Transverse colon (tissue), 4 donors: ENCODE results near the gene HOXA2. TPM values are rescaled to one million over a fixed set of nuclear protein-coding genes. Genes with fewer than 3 reads are reported as not detected.

Experiments
- DNase-seq: peaks from one replicate; pipeline ENCODE4 v3.0.0-alpha.2; 2019
- H3K27ac ChIP-seq, 4 donors: fragments of 200-600 bp; sonication (generic); 2 replicates each; pipeline ENCODE4 v1.5.1; 2016 to 2018; ENCODE audit warnings: inconsistent platforms in 4 of 4
- H3K27me3 ChIP-seq: fragments of 200-600 bp; sonication (generic); 2 replicates; pipeline ENCODE4 v1.5.1; 2017; ENCODE audit warnings: inconsistent platforms
- H3K36me3 ChIP-seq, 4 donors: fragments of 200-600 bp; sonication (generic); 2 replicates each; pipeline ENCODE4 v1.5.1; 2017 to 2019; ENCODE audit warnings: inconsistent platforms in 4 of 4
- H3K4me1 ChIP-seq, 4 donors: fragments of 200-600 bp; sonication (generic); 2 replicates each; pipeline ENCODE4 v1.5.1; 2017 to 2020; ENCODE audit warnings: inconsistent platforms in 4 of 4
- H3K4me3 ChIP-seq, 4 donors: fragments of 200-600 bp; sonication (generic); 1 replicate in 1 of 4; 2 replicates in 3 of 4; pipeline versions ENCODE4 v1.5.1 to v1.6.1; 2017 to 2019; ENCODE audit warnings: inconsistent platforms in 4 of 4
- H3K9me3 ChIP-seq, 2 donors: fragments of 200-600 bp; sonication (generic); 2 replicates each; pipeline ENCODE4 v1.5.1; 2017 to 2019; ENCODE audit warnings: inconsistent platforms in 2 of 2
- CTCF ChIP-seq, 5 experiments: fragments of 200-600 bp in 3 of 5; fragments of 450-650 bp in 2 of 5; sonication (generic) in 3 of 5; IDR thresholded peaks; 1 replicate in 2 of 5; 2 replicates in 3 of 5; pipeline ENCODE4 v1.5.1; 2016 to 2017; ENCODE audit warnings: antibody characterized with exemption in 5 of 5, inconsistent platforms in 3 of 5, mild to moderate bottlenecking in 2 of 5, moderate library complexity in 1 of 5
- EP300 ChIP-seq: sonication (generic); formaldehyde crosslinking; IDR thresholded peaks from one replicate; pipeline ENCODE4 v1.6.1; 2017; ENCODE audit warnings: antibody characterized with exemption, low read depth
- POLR2A ChIP-seq: fragments of 450-650 bp; IDR thresholded peaks from one replicate; pipeline ENCODE4 v1.6.1; 2016; ENCODE audit warnings: antibody characterized with exemption, mild to moderate bottlenecking, moderate library complexity
- POLR2AphosphoS5 ChIP-seq, 3 donors: sonication (generic); formaldehyde crosslinking; IDR thresholded peaks; one replicate each; pipeline ENCODE4 v1.6.1; 2016; ENCODE audit warnings: antibody characterized with exemption in 3 of 3
- WGBS, 2 donors: methylation state at CpG; one replicate each; pipeline ENCODE4 v1.1.5; 2018; ENCODE audit warnings: low coverage in 1 of 2; 5-methylcytosine and 5-hydroxymethylcytosine counted together
- in situ Hi-C, 4 donors: fragments of 200-750 bp; cut with MboI; loops; one replicate each; pipeline versions ENCODE4 v1.15.0 to v1.15.1; 2017; ENCODE audit warnings: low sequenced_read_pairs in 3 of 4, low pct_ligation_motif_present in 1 of 4, low pct_unique_long_range_greater_than_20kb in 1 of 4
- intact Hi-C: fragments of 100-400 bp; cut with DNase I; formaldehyde crosslinking; loops from one replicate; pipeline ENCODE4 v1.15.1; 2023; ENCODE audit warnings: low total_unique reads
- total RNA-seq, 4 donors: library from RNA; depleted of rRNA; stranded (reverse); fragments of >200 nt; gene quantifications; one replicate each; pipeline ENCODE4 v1.1.0, GENCODE V29; 2016

HOXA2 gene
- total RNA-seq, 4 donors from 2014 or later, result 2.7 to 16.1 (median 5.2) TPM

DNA sequence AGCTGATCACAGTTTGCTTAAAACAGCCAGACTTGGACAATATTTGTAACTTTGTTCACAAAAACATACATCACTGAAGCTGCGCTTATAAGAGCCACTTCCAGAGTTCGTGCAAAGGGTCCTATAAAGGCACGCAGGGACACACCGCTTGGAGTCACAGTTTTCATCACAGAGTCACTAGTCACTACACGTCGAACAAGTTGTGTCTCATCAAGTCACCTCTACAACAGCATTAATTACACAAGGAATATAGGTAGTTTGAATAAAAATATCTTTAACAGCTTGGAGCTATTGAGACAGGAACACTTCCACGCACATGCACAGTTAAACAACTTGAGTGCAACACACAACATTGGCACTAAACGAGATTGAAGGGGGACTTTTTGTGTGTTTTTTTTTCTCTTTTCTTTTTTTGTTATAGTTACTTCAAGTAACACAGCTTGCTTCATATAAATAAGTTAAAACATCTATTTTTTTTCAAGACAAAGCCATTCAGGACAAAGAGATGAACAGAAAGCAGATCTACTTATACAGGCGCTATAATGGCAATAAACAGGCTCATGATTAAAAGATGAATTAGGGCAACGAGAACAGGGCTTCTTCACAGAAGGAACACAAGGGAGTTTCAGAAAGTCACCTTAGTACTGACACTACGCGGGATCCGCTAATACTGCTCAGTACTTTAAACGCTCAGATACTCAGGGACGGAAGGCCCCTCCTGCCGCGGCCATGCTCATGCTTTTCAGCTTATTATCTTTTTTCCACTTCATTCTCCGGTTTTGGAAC lies 38.8 kb upstream of the HOXA2 start:
- intact Hi-C loops, result no loop called here

GRCh38 chr7:27140126-27140857 lies 37.8 kb upstream of the HOXA2 start:
- H3K27ac ChIP-seq, result peak overlapping the region; percentile 95 to 99 (median 98)

More for the DNA sequence above, 38.8 kb upstream of the HOXA2 start:
- Histone ChIP-seq H3K27ac (peak overlapping the region; percentile 95 to 99 (median 98)), H3K4me3 (peak overlapping the region in 3 of 4 donors; percentile 33 to 77 (median 57)), H3K36me3 (no peaks in the 10 kb centered on the region), H3K9me3 (no peaks in the 10 kb centered on the region), H3K4me1 (peaks cover 11 to 64% (median 57%) of the 10 kb centered on the region in 4 donors), H3K27me3 (no peaks in the 10 kb centered on the region)
- TF ChIP-seq POLR2AphosphoS5 (IDR thresholded peaks at IDR 0.05) (peak in 1 of 3 donors; percentile 21), CTCF (IDR thresholded peaks at IDR 0.05) (no peak), POLR2A (no peak)
- in situ Hi-C loops, result loop anchor here (5.0 to 10.0 kb wide), 2 partner anchors 284 to 287 kb away; no protein-coding TSS in a partner anchor
- WGBS, 2 donors, result 31 to 48% methylated on average over 10 to 18 of the region's 18 CpGs
- no peak for DNase-seq

DNA sequence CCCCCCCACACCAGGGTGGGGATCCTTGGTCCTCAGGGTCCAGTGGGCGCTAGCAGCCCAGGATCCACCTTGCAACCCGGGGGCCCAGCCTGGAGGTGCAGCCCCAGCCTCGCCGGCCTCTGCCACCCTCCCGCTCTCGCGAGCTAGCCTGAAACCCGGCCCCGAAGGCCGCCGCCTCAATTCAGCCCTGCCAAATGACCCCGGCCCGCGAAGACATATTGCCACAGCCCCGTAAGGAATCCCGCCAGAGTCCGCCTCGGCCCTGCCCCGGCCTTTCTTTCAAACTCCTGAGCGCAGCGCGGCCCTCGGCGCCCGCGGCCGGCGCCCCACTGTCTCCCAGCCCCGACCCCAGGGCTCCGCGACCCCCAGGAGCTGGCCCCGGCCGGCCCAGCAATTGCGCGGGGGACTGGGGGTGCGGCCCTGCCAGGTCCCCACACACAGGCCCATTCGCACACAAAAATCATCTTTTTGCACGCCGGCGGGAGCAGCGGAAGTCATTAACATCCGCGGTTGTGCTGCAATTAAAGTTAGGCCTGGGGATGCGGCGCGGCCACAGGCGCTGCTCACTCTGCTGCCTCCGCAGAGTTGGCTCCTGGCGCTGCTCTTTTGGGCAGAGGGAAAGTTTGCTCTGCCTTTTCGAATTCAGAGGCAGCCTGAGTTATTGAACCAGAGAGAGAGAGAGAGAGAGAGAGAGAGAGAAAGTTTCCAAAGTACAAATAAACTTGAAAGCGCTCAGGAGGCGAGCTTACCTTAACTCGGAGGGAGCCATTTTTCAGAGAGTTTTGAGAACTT lies 37.0 kb upstream of the HOXA2 start:
- peak; percentile 33 for DNase-seq
- in situ Hi-C loops, result loop anchor here (5.0 to 10.0 kb wide), 2 partner anchors 282 to 285 kb away; no protein-coding TSS in a partner anchor

More at GRCh38 chr7:27140126-27140857, 37.8 kb upstream of the HOXA2 start:
- peaks cover 18 to 64% (median 59%) of the 10 kb centered on the region in 4 donors for H3K4me1 ChIP-seq
- 43 to 46% methylated on average over 12 to 15 of the region's 15 CpGs for WGBS, 2 donors
- DNase-seq, result peak; percentile 68
- H3K4me3 ChIP-seq, result peak overlapping the region in 3 of 4 donors; percentile 39 to 77 (median 53)
- H3K9me3 ChIP-seq, result no peaks in the 10 kb centered on the region
- H3K27me3 ChIP-seq, result no peaks in the 10 kb centered on the region
- peak; percentile 74 to 91 (median 90) for TF ChIP-seq POLR2AphosphoS5 (IDR thresholded peaks at IDR 0.05)
- no peak for TF ChIP-seq EP300
- peak; percentile 84 for TF ChIP-seq POLR2A
- no peaks in the 10 kb centered on the region for H3K36me3 ChIP-seq
- in situ Hi-C loops (loop anchor here (5.0 to 10.0 kb wide), 2 partner anchors 283 to 285 kb away; no protein-coding TSS in a partner anchor), intact Hi-C loops (no loop called here)

More for the DNA sequence above, 37.0 kb upstream of the HOXA2 start:
- peak overlapping the region; percentile 95 to 99 (median 98) for H3K27ac ChIP-seq
- TF ChIP-seq CTCF (IDR thresholded peaks at IDR 0.05) (no peak), POLR2AphosphoS5 (IDR thresholded peaks at IDR 0.05) (no peak), POLR2A (no peak), EP300 (no peak)
- WGBS, 2 donors, result 32 to 39% methylated on average over 12 to 52 of the region's 53 CpGs
- H3K27me3 ChIP-seq, result no peaks in the 10 kb centered on the region
- peaks cover 25 to 64% (median 59%) of the 10 kb centered on the region in 4 donors for H3K4me1 ChIP-seq
- peak overlapping the region; percentile 11 to 60 (median 46) for H3K4me3 ChIP-seq
- H3K9me3 ChIP-seq, result no peaks in the 10 kb centered on the region
- H3K36me3 ChIP-seq, result no peaks in the 10 kb centered on the region
- intact Hi-C loops, result no loop called here
